ENCODE measurements around the gene OR2T6. TPM values are rescaled to one million over a fixed set of nuclear protein-coding genes. Genes with fewer than 3 reads are reported as not detected.

The OR2T6 gene
- total and polyA plus RNA-seq, 4 donors = 0.13 TPM; not detected in 3

- no peak for DNase-seq
- H3K27ac ChIP-seq (ENCODE audit: low read depth in 1 of 2, low read length in 2 of 2) = no peak overlapping the region
- no peak for ATAC-seq (ENCODE audit: low FRiP score)
- no peaks in the 10 kb centered on the region for H3K27me3 ChIP-seq (ENCODE audit: control insufficient read depth in 1 of 2, insufficient read depth in 2 of 2, low read length in 1 of 2)
- 88 to 89% methylated on average over 3 of the region's 3 CpGs for WGBS, 2 donors
- no peaks in the 10 kb centered on the region for H3K9me3 ChIP-seq (ENCODE audit: control insufficient read depth, low read length)
- H3K36me3 ChIP-seq (ENCODE audit: control insufficient read depth in 1 of 2, insufficient read depth in 2 of 2, low read length in 1 of 2) = no peaks in the 10 kb centered on the region
- intact Hi-C loops (cut with DNase I) = no loop called here
- no peak overlapping the region for H3K4me3 ChIP-seq (ENCODE audit: low read length in 2 of 2)
- H3K4me1 ChIP-seq (ENCODE audit: control insufficient read depth in 1 of 2, insufficient read depth in 2 of 2, low read length in 2 of 2) = no peaks in the 10 kb centered on the region
These were observed 5.3 kb downstream of the OR2T6 start for GRCh38 chr1:248380854-248381253.

- DNase-seq (no peak), ATAC-seq (ENCODE audit: low FRiP score) (no peak)
- Histone ChIP-seq H3K36me3 (ENCODE audit: control insufficient read depth in 1 of 2, insufficient read depth in 2 of 2, low read length in 1 of 2) (no peaks in the 10 kb centered on the region), H3K27me3 (ENCODE audit: control insufficient read depth in 1 of 2, insufficient read depth in 2 of 2, low read length in 1 of 2) (no peaks in the 10 kb centered on the region), H3K9me3 (ENCODE audit: control insufficient read depth, low read length) (peaks cover 2% of the 10 kb centered on the region), H3K4me3 (ENCODE audit: low read length in 2 of 2) (no peak overlapping the region), H3K4me1 (ENCODE audit: control insufficient read depth in 1 of 2, insufficient read depth in 2 of 2, low read length in 2 of 2) (no peaks in the 10 kb centered on the region), H3K27ac (ENCODE audit: low read depth in 1 of 2, low read length in 2 of 2) (no peak overlapping the region)
- WGBS, 2 donors = 59 to 63% methylated on average over 2 of the region's 2 CpGs
- intact Hi-C loops (cut with DNase I) = no loop called here
These were observed 12.9 kb downstream of the OR2T6 start for GRCh38 chr1:248388426-248388825.

- no peaks in the 10 kb centered on the region for H3K36me3 ChIP-seq (ENCODE audit: control insufficient read depth in 1 of 2, insufficient read depth in 2 of 2, low read length in 1 of 2)
- no peak overlapping the region for H3K27ac ChIP-seq (ENCODE audit: low read depth in 1 of 2, low read length in 2 of 2)
- H3K4me1 ChIP-seq (ENCODE audit: control insufficient read depth in 1 of 2, insufficient read depth in 2 of 2, low read length in 2 of 2) = no peaks in the 10 kb centered on the region
- peaks cover 2% of the 10 kb centered on the region for H3K9me3 ChIP-seq (ENCODE audit: control insufficient read depth, low read length)
- no peaks in the 10 kb centered on the region for H3K27me3 ChIP-seq (ENCODE audit: control insufficient read depth in 1 of 2, insufficient read depth in 2 of 2, low read length in 1 of 2)
- DNase-seq (no peak), ATAC-seq (ENCODE audit: low FRiP score) (no peak)
- intact Hi-C loops (cut with DNase I) = no loop called here
- 39 to 49% methylated on average over 2 of the region's 2 CpGs for WGBS, 2 donors
- H3K4me3 ChIP-seq (ENCODE audit: low read length in 2 of 2) = no peak overlapping the region
These were observed 17.5 kb downstream of the OR2T6 start for GRCh38 chr1:248393050-248393449.

- H3K4me1 ChIP-seq (ENCODE audit: control insufficient read depth in 1 of 2, insufficient read depth in 2 of 2, low read length in 2 of 2) = no peaks in the 10 kb centered on the region
- no peaks in the 10 kb centered on the region for H3K36me3 ChIP-seq (ENCODE audit: control insufficient read depth in 1 of 2, insufficient read depth in 2 of 2, low read length in 1 of 2)
- DNase-seq (no peak), ATAC-seq (ENCODE audit: low FRiP score) (no peak)
- no peaks in the 10 kb centered on the region for H3K27me3 ChIP-seq (ENCODE audit: control insufficient read depth in 1 of 2, insufficient read depth in 2 of 2, low read length in 1 of 2)
- H3K27ac ChIP-seq (ENCODE audit: low read depth in 1 of 2, low read length in 2 of 2) = no peak within 1 kb of the TSS
- peaks cover 3% of the 10 kb centered on the region for H3K9me3 ChIP-seq (ENCODE audit: control insufficient read depth, low read length)
- 64 to 66% methylated on average over 3 of the region's 3 CpGs for WGBS, 2 donors
- H3K4me3 ChIP-seq (ENCODE audit: low read length in 2 of 2) = no peak within 1 kb of the TSS
- intact Hi-C loops (cut with DNase I) = no loop called here
These were observed 27.2 kb downstream of the OR2T6 start, which contains the start of gene OR2T1 for GRCh38 chr1:248402748-248403147. Gene OR2T1 (plus strand): TSS chr1:248403048. CDS start chr1:248406148, 3,100 bp downstream.

- H3K4me1 ChIP-seq (ENCODE audit: control insufficient read depth in 1 of 2, insufficient read depth in 2 of 2, low read length in 2 of 2) = no peaks in the 10 kb centered on the region
- no peak for DNase-seq
- H3K27me3 ChIP-seq (ENCODE audit: control insufficient read depth in 1 of 2, insufficient read depth in 2 of 2, low read length in 1 of 2) = no peaks in the 10 kb centered on the region
- H3K36me3 ChIP-seq (ENCODE audit: control insufficient read depth in 1 of 2, insufficient read depth in 2 of 2, low read length in 1 of 2) = no peaks in the 10 kb centered on the region
- intact Hi-C loops (cut with DNase I) = no loop called here
- H3K27ac ChIP-seq (ENCODE audit: low read depth in 1 of 2, low read length in 2 of 2) = no peak overlapping the region
- H3K4me3 ChIP-seq (ENCODE audit: low read length in 2 of 2) = no peak overlapping the region
- WGBS, 2 donors = 86 to 90% methylated on average over 6 of the region's 6 CpGs
- ATAC-seq (ENCODE audit: low FRiP score) = no peak
- H3K9me3 ChIP-seq (ENCODE audit: control insufficient read depth, low read length) = peaks cover 4% of the 10 kb centered on the region
These were observed 28.5 kb downstream of the OR2T6 start for GRCh38 chr1:248404024-248404423.

GRCh38 chr1:248406721-248407692 lies 31.5 kb downstream of the OR2T6 start:
- intact Hi-C loops (cut with DNase I) = no loop called here
- no peak for DNase-seq
- WGBS, 2 donors = 56 to 68% methylated on average over 8 of the region's 8 CpGs
- Histone ChIP-seq H3K27ac (ENCODE audit: low read depth in 1 of 2, low read length in 2 of 2) (no peak overlapping the region), H3K9me3 (ENCODE audit: control insufficient read depth, low read length) (peaks cover 4% of the 10 kb centered on the region), H3K36me3 (ENCODE audit: control insufficient read depth in 1 of 2, insufficient read depth in 2 of 2, low read length in 1 of 2) (no peaks in the 10 kb centered on the region), H3K27me3 (ENCODE audit: control insufficient read depth in 1 of 2, insufficient read depth in 2 of 2, low read length in 1 of 2) (no peaks in the 10 kb centered on the region), H3K4me1 (ENCODE audit: control insufficient read depth in 1 of 2, insufficient read depth in 2 of 2, low read length in 2 of 2) (no peaks in the 10 kb centered on the region), H3K4me3 (ENCODE audit: low read length in 2 of 2) (no peak overlapping the region)
- ATAC-seq (ENCODE audit: low FRiP score) = no peak

GRCh38 chr1:248416226-248416625 lies 40.7 kb downstream of the OR2T6 start:
- WGBS, 2 donors = 48 to 49% methylated on average over 3 of the region's 3 CpGs
- intact Hi-C loops (cut with DNase I) = no loop called here
- H3K4me1 ChIP-seq (ENCODE audit: control insufficient read depth in 1 of 2, insufficient read depth in 2 of 2, low read length in 2 of 2) = no peaks in the 10 kb centered on the region
- no peaks in the 10 kb centered on the region for H3K36me3 ChIP-seq (ENCODE audit: control insufficient read depth in 1 of 2, insufficient read depth in 2 of 2, low read length in 1 of 2)
- ATAC-seq (ENCODE audit: low FRiP score) (no peak), DNase-seq (no peak)
- no peaks in the 10 kb centered on the region for H3K9me3 ChIP-seq (ENCODE audit: control insufficient read depth, low read length)
- H3K4me3 ChIP-seq (ENCODE audit: low read length in 2 of 2) = no peak overlapping the region
- no peak overlapping the region for H3K27ac ChIP-seq (ENCODE audit: low read depth in 1 of 2, low read length in 2 of 2)
- H3K27me3 ChIP-seq (ENCODE audit: control insufficient read depth in 1 of 2, insufficient read depth in 2 of 2, low read length in 1 of 2) = peaks cover 0 to 2% of the 10 kb centered on the region in 2 donors

- ATAC-seq (ENCODE audit: low FRiP score) (no peak), DNase-seq (no peak)
- H3K27ac ChIP-seq (ENCODE audit: low read depth in 1 of 2, low read length in 2 of 2) = no peak overlapping the region
- peaks cover 0 to 2% of the 10 kb centered on the region in 2 donors for H3K27me3 ChIP-seq (ENCODE audit: control insufficient read depth in 1 of 2, insufficient read depth in 2 of 2, low read length in 1 of 2)
- no peaks in the 10 kb centered on the region for H3K9me3 ChIP-seq (ENCODE audit: control insufficient read depth, low read length)
- 69 to 76% methylated on average over 2 of the region's 2 CpGs for WGBS, 2 donors
- no peak overlapping the region for H3K4me3 ChIP-seq (ENCODE audit: low read length in 2 of 2)
- no peaks in the 10 kb centered on the region for H3K4me1 ChIP-seq (ENCODE audit: control insufficient read depth in 1 of 2, insufficient read depth in 2 of 2, low read length in 2 of 2)
- intact Hi-C loops (cut with DNase I) = no loop called here
- no peaks in the 10 kb centered on the region for H3K36me3 ChIP-seq (ENCODE audit: control insufficient read depth in 1 of 2, insufficient read depth in 2 of 2, low read length in 1 of 2)
These were observed 42.3 kb downstream of the OR2T6 start for GRCh38 chr1:248417854-248418253.

- intact Hi-C loops (cut with DNase I) = no loop called here
- no peaks in the 10 kb centered on the region for H3K4me1 ChIP-seq (ENCODE audit: control insufficient read depth in 1 of 2, insufficient read depth in 2 of 2, low read length in 2 of 2)
- peaks cover 0 to 2% of the 10 kb centered on the region in 2 donors for H3K27me3 ChIP-seq (ENCODE audit: control insufficient read depth in 1 of 2, insufficient read depth in 2 of 2, low read length in 1 of 2)
- no peaks in the 10 kb centered on the region for H3K36me3 ChIP-seq (ENCODE audit: control insufficient read depth in 1 of 2, insufficient read depth in 2 of 2, low read length in 1 of 2)
- H3K9me3 ChIP-seq (ENCODE audit: control insufficient read depth, low read length) = no peaks in the 10 kb centered on the region
- ATAC-seq (ENCODE audit: low FRiP score) (no peak), DNase-seq (no peak)
- WGBS, 2 donors = 11 to 25% methylated on average over 1 of the region's 1 CpG
- H3K27ac ChIP-seq (ENCODE audit: low read depth in 1 of 2, low read length in 2 of 2) = no peak overlapping the region
- H3K4me3 ChIP-seq (ENCODE audit: low read length in 2 of 2) = no peak overlapping the region
These were observed 45.8 kb downstream of the OR2T6 start for GRCh38 chr1:248421384-248421783.
